Pancreas (tissue), 10 donors: ENCODE results near the gene ANKRD66. TPM values are rescaled to one million over a fixed set of nuclear protein-coding genes. Genes with fewer than 3 reads are reported as not detected.
A peak's percentile ranks its signal among the peaks of the same experiment; 100 is the strongest.

Experiments
- ATAC-seq, 4 donors: fragments of 200-7000 bp; cut with Tn5 transposase; one replicate each; pipeline versions ENCODE4 v1.8.0 to v1.9.1; 2020; ENCODE audit warnings: mild to moderate bottlenecking in 4 of 4, moderate library complexity in 4 of 4
- DNase-seq, 6 donors: peaks; one replicate each; pipeline ENCODE4 v3.0.0-alpha.2; 2020
- FAIRE-seq: peaks from 2 replicates; lab custom pipeline; 2012; peaks lifted over from hg19 to GRCh38; lab: Jason Lieb, UNC
- H3K27ac ChIP-seq, 4 donors: fragments of 200-600 bp; sonication (generic); 1 replicate in 3 of 4; 2 replicates in 1 of 4; pipeline versions ENCODE4 v1.5.0 to v1.8.0; 2020
- H3K27me3 ChIP-seq, 4 donors: fragments of 200-600 bp; one replicate each; pipeline ENCODE4 v1.8.0; 2021
- H3K36me3 ChIP-seq, 3 donors: fragments of 200-600 bp; sonication (generic) in 1 of 3; one replicate each; pipeline versions ENCODE4 v1.5.0 to v1.8.0; 2020 to 2021
- H3K4me1 ChIP-seq, 3 donors: fragments of 200-600 bp; one replicate each; pipeline ENCODE4 v1.8.0; 2021
- H3K4me3 ChIP-seq, 4 donors: fragments of 200-600 bp; sonication (generic) in 2 of 4; one replicate each; pipeline versions ENCODE4 v1.5.0 to v1.8.0; 2020 to 2021
- H3K9me3 ChIP-seq, 4 donors: fragments of 200-600 bp; one replicate each; pipeline ENCODE4 v1.8.0; 2021
- WGBS, 2 donors: extraction: QIAGEN DNeasy Blood & Tissue Kit; methylation state at CpG; one replicate each; pipeline ENCODE4 v1.1.7; 2013; 5-methylcytosine and 5-hydroxymethylcytosine counted together
- intact Hi-C, 3 donors: fragments of 100-400 bp; cut with DNase I; formaldehyde crosslinking; loops; one replicate each; pipeline versions ENCODE4 v1.11.1 to v1.14.2; 2022
- polyA plus RNA-seq, 2 donors: library from polyadenylated mRNA; stranded (reverse); fragments of 200-250 nt; gene quantifications; one replicate each; pipeline ENCODE4 v1.2.3, GENCODE V29; 2013
- total RNA-seq, 6 donors: library from RNA; stranded (reverse); fragmentation: NEBNext Ultra II Directional in 4 of 6; extraction: Animal tissue kit (Norgen Biotek cat#: 25700) in 4 of 6; gene quantifications; one replicate each; pipeline versions ENCODE4 v1.2.1 to v1.2.4, GENCODE V29; 2021 to 2023
- TF ChIP-seq, protein P1 (sequence below), 4 donors: fragments of 200-600 bp; sonication (generic) in 3 of 4; IDR thresholded peaks; one replicate each; pipeline versions ENCODE4 v1.5.0 to v1.8.0; 2021; ENCODE audit warnings: antibody characterized with exemption in 4 of 4
- donor health status: healthy with polysubstance abuse.
- donor health status: DM: no; HTN: no; CAD: no; lungs with moderate emphysema.
- donor health status: DM: no; HTN: no; CAD: no.
- donor health status: control.
- donor health status: control.
- donor health status: Bipolar disorder and iron deficiency.
- donor health status: DM: yes; HTN: yes; CAD: no.
- donor health status: DM: no; HTN: no; CAD: no.
- donor health status: DM: no; HTN: no; CAD: no.
- donor health status: DM: yes; HTN: yes; CAD: no.

ANKRD66 gene
- total and polyA plus RNA-seq, 8 donors = not detected

DNA sequence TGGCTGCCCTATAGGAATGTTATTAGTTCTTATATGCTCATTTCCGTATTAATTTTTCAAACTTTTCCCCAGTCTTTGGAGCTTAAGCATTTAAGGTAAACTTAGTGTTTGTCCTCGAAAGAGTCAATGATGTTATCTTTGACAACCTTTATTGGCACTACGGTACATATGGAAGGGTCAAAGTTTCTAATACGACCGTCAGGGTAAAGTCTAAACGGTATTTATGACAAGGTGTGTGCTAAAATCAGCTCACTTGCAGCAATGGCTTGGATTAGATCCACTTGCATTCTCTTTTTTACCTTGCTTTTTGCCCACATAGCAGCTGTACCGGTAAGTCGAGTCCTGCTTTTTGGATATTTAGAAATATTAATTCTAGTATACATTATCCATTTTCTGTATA lies 46.4 kb downstream of the ANKRD66 start, which contains the start of gene MEP1A:
TSS of gene MEP1A (plus strand) at position 252 of the 400 bp plus-strand sequence. CDS start at position 262, 10 bp downstream.
- Histone ChIP-seq H3K36me3 (no peaks in the 10 kb centered on the region), H3K27me3 (no peaks in the 10 kb centered on the region), H3K9me3 (no peaks in the 10 kb centered on the region), H3K27ac (no peak within 1 kb of the TSS), H3K4me3 (peak within 1 kb of the TSS in 2 of 4 donors; percentile 2 to 8), H3K4me1 (peaks cover 0 to 19% (median 10%) of the 10 kb centered on the region in 3 donors)
- intact Hi-C loops = no loop called here
- ATAC-seq = peak; percentile 18 to 68 (median 52)
- TF ChIP-seq, protein P1, sequence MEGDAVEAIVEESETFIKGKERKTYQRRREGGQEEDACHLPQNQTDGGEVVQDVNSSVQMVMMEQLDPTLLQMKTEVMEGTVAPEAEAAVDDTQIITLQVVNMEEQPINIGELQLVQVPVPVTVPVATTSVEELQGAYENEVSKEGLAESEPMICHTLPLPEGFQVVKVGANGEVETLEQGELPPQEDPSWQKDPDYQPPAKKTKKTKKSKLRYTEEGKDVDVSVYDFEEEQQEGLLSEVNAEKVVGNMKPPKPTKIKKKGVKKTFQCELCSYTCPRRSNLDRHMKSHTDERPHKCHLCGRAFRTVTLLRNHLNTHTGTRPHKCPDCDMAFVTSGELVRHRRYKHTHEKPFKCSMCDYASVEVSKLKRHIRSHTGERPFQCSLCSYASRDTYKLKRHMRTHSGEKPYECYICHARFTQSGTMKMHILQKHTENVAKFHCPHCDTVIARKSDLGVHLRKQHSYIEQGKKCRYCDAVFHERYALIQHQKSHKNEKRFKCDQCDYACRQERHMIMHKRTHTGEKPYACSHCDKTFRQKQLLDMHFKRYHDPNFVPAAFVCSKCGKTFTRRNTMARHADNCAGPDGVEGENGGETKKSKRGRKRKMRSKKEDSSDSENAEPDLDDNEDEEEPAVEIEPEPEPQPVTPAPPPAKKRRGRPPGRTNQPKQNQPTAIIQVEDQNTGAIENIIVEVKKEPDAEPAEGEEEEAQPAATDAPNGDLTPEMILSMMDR (IDR thresholded peaks at IDR 0.05) = no peak
- no peak for FAIRE-seq
- no peak for DNase-seq
- 27 to 30% methylated on average over 8 of the region's 8 CpGs for WGBS, 2 donors

DNA sequence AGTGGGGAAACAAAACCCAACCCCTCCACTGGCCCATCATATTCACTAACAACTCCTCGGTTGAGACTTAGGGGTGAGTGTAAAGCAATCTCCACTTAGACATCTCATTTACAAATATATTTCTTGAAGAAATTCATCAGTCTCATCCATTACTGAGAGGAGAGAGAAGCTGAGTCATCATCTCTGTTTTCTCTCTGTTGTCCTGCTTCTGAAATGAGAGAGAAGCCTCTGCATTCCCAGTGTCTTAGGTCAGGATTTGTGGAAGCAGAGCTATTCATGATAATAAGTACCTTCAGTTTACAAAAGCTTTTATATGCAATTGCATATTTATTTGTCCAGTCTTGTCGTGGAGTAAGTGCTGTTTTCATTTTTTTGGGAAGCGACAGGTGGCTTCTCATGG lies 47.3 kb downstream of the ANKRD66 start:
- H3K27ac ChIP-seq = no peak overlapping the region
- FAIRE-seq (no peak), DNase-seq (no peak), ATAC-seq (peak in 2 of 4 donors; percentile 10 to 29)
- intact Hi-C loops = no loop called here
- H3K4me1 ChIP-seq = peaks cover 0 to 19% (median 10%) of the 10 kb centered on the region in 3 donors
- TF ChIP-seq, protein P1 (IDR thresholded peaks at IDR 0.05) = no peak
- H3K9me3 ChIP-seq = no peaks in the 10 kb centered on the region
- no peaks in the 10 kb centered on the region for H3K27me3 ChIP-seq
- no peaks in the 10 kb centered on the region for H3K36me3 ChIP-seq
- H3K4me3 ChIP-seq = no peak overlapping the region
- 67% methylated on average over 3 of the region's 3 CpGs for WGBS, 2 donors

GRCh38 chr6:46795816-46796215 lies 49.1 kb downstream of the ANKRD66 start:
- FAIRE-seq = no peak
- Histone ChIP-seq H3K27me3 (no peaks in the 10 kb centered on the region), H3K4me1 (peaks cover 0 to 11% (median 6%) of the 10 kb centered on the region in 3 donors), H3K27ac (no peak overlapping the region), H3K36me3 (no peaks in the 10 kb centered on the region), H3K4me3 (no peak overlapping the region), H3K9me3 (no peaks in the 10 kb centered on the region)
- WGBS, 2 donors = 94% methylated on average over 3 of the region's 3 CpGs
- TF ChIP-seq, protein P1 (IDR thresholded peaks at IDR 0.05) = no peak
- ATAC-seq = no peak
- intact Hi-C loops = no loop called here
- DNase-seq = no peak

DNA sequence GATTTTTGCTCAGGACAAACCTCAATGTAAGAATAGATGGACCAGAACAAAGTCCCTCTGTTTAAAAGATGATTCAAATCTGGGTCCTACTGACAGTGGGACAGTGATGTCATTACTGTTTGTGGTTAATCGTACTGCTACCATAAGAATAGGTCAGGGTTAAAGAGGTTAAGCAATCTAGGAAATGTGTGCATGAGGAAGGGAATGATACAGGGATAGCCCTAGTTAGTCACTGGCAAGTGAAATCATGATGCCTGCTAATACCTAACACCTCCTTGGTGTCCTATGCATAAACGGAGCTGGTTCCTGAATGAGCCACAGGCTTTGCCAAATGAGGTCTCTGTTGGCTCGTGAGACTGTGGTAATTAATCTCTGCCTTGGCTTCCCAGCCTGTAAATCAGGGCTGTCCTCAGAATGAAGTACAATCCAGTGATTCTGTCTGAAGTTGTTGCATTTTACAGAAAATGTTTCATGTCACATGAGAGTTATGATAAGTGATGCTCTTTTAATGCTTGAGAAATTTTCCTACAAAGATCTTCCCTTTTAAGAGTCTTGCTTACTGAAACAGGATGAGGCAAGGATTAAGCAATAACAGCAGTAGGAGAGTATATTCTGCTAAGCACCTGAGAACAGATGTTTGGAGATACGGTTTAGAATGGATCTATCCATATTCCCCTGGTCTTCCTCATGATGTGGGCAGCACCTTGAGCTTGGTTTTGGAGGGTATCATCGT lies 50.3 kb downstream of the ANKRD66 start:
- Histone ChIP-seq H3K27me3 (no peaks in the 10 kb centered on the region), H3K27ac (no peak overlapping the region), H3K4me3 (no peak overlapping the region), H3K36me3 (no peaks in the 10 kb centered on the region), H3K4me1 (peaks cover 0 to 5% (median 4%) of the 10 kb centered on the region in 3 donors), H3K9me3 (no peaks in the 10 kb centered on the region)
- intact Hi-C loops = no loop called here
- ATAC-seq (peak in 1 of 4 donors; percentile 31), DNase-seq (no peak), FAIRE-seq (no peak)
- TF ChIP-seq, protein P1 (IDR thresholded peaks at IDR 0.05) = no peak
- WGBS, 2 donors = 49 to 51% methylated on average over 5 of the region's 5 CpGs

DNA sequence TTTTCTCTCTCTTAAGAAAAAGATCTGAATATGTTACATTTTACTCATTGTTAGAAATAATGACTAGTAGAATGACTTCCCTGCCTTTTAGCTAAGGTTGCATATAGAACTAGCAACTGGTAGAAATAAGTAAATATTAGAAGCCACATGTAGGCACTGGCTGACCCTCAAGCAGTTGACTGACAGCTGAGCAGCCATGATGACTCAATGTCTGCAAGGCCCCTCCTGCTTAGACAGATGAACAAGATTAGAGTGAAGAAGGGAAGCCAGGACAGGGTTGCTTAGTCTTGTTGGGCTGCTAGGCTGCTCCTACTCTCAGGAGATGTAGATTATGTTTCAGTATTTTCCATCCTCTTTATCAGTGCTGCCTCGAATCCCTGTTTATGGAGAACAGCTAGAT lies 52.9 kb downstream of the ANKRD66 start:
- Histone ChIP-seq H3K36me3 (no peaks in the 10 kb centered on the region), H3K27ac (no peak overlapping the region), H3K9me3 (no peaks in the 10 kb centered on the region), H3K27me3 (no peaks in the 10 kb centered on the region), H3K4me3 (no peak overlapping the region), H3K4me1 (no peaks in the 10 kb centered on the region)
- no peak for FAIRE-seq
- WGBS, 2 donors = 38 to 46% methylated on average over 1 of the region's 1 CpG
- ATAC-seq = peak in 2 of 4 donors; percentile 66 to 71
- DNase-seq = no peak
- TF ChIP-seq, protein P1 (IDR thresholded peaks at IDR 0.05) = no peak
- intact Hi-C loops = no loop called here
